NCI-H1694 (cell line): Measurements from ENCODE around the gene NXPE3.

Experiments
- DNase-seq: peaks from one replicate; lab custom pipeline; 2025; lab: John Stamatoyannopoulos, UW

The NXPE3 gene

DNA sequence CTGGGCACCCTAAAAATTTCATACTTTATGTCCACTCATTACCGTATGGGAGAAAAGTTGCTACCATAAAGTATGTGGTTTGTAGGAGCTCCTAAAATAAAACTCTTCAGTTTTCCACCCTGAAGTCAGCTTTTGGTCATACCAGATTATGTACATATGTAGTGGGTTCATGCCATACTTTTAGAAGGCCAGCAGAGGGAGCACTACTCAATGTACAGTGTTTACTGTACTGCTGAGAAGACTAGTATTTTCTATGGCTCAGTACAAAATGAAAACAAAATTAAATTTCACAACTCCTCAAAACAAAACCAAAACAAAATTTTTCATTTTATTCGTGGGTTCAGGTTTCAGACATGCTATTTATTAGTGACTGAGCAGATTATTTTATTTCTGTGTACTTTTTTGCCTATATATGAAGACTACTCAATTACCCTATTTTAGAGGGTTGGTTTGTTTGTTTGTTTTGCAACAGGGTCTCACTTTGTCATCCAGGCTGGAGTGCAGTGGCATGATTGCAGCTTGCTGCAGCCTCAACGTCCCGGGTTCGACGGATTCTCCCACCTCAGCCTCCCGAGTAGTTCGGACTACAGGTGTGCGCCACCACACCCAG lies 24.3 kb downstream of the NXPE3 start:
- DNase-seq = peak; percentile 68

DNA sequence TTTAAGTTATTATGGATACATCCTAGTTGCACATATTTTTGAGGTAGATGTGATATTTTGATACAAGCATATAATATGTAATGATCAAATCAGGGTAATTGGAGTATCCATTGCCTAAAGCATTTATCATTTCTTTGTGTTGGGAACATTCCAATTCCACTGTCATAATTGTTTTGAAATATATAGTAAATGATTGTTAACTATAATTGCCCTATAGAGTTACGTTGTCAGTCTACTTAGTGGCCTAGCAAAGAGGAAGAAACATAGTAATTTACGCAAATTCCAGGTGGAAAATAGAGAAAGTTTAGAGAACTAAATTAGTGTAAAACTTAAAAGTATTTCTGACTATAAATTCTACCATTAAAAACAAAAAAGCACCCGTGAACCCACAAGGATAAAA lies 24.9 kb downstream of the NXPE3 start:
- DNase-seq = no peak

DNA sequence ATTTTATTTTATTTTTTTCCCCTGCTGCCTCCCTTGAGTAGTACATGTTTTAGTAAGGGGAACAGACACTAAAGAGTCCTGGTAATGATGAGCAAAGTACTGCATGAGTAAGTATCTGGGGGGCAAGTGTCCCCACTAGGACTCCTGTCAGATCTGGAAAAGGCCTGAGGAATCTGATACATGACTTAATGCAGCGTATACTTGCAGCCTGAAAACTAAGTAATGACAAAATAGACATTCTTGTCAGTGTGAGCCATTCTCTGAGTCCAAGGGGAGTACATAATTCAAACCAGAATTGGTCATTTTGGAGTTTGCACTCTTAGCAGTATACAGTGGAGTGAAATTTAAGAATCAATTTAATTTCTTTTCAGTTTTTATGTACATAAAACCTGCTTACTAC lies 27.5 kb downstream of the NXPE3 start:
- DNase-seq = no peak

DNA sequence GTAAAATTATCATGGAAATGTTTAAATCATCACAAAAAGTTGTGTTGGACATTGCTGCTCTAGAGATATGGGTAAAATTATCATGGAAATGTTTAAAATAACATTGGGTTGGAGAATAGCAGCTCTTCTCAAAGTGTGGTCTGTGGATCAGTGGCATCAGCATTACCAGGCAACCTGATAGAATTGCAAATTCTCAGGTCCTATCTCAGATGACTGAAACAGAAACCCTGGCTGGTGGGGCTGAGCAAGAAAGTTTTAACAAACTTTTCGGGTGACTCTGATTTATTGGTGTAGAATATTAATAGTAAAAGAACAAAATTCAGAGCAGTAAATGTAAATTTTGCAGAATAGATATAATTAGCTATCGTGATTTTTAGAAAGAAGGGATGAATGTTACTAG lies 28.9 kb downstream of the NXPE3 start:
- DNase-seq = no peak

DNA sequence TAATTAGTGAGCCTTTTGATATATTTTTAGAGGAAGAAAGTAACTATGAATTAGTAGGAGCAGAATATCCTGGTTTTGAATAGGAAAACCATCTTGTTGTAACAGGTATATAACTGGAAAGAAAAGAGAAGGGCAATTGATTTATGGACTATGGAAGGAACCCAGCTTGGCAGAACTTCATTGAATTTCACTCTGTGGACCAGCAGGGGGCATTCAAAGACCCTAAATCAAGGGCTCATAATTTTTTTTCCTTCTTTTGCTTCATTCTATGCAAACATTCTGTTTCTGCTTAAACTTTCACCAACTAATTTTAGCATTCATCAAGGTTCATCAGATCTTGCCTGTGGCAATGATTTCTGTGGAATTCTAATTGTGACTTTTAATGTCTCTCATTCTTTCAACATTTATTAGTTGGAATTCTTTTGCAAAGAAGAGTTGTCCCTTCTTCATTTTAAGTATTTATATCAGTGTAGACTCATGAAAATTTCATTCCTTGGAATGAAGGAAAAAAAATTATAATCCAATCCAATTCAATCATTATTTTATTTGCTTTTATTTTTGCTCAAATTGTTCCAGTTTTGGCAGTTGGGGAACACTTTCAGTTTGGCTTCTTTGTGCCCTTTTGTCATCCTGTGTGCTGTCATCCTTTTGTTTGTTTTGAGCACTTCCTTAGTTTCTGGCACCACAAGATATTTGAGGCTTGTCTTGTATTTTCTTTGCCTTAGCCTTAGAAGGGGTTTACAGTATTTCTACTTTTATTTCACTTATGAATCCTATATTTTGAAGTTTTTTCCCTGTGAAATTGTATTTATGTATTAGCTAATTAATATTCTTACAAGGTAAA lies 30.4 kb downstream of the NXPE3 start:
- DNase-seq = peak; percentile 10

DNA sequence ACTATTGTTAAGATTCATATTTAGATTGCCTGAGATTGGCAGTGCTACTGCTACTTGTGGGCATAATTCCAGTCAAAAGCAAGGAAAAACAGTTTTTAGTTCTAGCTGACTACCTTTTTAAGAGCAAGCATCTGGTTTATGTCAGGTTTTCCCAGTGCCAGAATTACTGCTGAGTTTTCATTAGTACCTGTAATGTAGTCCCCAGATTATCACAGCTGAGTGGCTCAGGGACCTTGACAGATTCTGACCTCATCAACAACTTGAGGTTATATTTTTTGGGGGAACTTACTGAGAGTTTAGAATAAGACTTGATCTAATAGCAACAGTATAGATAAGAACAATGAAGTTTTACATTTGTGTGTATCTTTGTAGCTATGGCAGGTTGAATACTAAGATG lies 31.0 kb downstream of the NXPE3 start:
- DNase-seq = no peak

DNA sequence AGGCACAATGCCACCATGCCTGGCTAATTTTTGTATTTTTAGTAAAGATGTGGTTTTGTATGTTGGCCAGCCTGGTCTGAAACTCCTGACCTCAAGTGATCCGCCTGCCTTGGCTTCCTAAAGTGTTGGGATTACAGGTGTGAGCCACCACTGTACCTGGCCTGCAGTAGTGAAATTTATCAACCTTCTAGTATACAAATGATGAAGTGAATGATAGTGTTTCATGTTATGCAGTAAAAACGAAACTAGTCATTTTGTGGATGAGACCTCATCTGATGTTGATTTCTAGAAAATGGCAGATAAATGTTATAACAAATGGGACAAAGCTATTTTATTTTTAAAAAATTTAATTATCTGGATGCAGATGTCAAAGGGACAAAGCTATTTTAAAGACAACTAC lies 32.9 kb downstream of the NXPE3 start:
- DNase-seq = no peak

DNA sequence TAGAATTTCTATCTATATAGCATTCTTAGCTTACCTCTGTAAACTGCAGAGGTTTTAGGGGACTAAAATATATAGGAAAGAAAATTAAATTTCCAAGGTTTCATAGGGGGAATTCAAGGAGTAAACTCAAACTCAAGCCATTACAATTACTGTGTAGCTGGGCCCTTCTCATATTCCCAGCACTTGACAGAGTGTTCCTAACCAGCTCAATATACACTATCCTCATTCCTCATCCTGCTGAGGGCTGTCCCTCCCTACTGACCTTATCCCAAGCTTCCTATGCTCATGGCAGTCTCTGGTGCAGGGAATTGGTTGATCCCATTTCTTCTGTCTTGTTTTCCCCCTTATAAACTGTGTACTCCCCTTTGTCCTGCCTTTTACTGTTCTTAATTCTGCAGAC lies 33.9 kb downstream of the NXPE3 start:
- no peak for DNase-seq

DNA sequence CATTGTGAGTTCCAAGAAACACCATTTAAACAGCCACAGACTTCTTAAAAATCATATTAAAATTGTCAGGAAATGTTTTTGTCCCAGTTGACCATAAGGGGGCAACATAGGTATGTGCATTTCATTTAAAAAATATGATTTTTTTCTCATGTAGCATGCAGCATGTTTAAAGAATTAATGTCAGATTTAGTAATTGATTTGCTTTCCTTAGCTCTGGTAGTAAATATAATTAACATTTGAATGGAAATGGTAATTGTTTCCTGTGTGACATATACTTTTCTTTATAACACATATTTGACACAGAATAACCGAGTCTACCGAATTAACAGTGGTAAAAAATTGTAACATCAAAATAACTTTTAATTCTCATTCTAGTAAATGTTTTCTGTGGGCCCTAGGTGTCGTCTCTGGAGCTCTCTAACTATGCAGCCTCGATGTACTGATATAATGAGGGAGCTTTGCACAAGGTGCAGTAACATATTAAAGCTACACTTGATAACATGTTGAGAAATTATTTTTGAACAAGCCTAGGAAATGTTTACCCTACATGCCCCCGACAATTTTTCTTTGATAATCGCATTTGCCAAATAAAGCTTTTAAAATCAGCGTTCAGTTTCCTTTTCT lies 34.9 kb downstream of the NXPE3 start:
- peak; percentile 5 for DNase-seq

DNA sequence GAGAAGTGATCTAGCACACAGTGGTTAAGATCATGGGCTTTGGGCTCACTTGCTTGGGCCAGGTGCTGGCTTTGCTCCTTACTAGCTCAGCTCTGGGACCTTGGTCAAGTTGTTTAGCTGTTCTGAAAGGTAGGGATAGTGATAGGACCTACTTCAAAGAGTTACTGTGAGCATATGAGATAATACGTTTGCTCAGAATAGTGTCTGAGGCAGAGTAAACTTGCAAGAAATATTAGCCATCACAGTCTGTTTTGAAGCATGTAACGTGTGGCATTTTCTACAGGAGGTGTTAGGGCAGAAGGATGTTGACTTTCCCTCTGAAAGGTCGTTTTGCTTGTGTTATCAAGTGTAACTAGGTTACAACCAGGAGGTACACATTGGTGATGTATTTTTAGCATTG lies 35.8 kb downstream of the NXPE3 start:
- DNase-seq = no peak

DNA sequence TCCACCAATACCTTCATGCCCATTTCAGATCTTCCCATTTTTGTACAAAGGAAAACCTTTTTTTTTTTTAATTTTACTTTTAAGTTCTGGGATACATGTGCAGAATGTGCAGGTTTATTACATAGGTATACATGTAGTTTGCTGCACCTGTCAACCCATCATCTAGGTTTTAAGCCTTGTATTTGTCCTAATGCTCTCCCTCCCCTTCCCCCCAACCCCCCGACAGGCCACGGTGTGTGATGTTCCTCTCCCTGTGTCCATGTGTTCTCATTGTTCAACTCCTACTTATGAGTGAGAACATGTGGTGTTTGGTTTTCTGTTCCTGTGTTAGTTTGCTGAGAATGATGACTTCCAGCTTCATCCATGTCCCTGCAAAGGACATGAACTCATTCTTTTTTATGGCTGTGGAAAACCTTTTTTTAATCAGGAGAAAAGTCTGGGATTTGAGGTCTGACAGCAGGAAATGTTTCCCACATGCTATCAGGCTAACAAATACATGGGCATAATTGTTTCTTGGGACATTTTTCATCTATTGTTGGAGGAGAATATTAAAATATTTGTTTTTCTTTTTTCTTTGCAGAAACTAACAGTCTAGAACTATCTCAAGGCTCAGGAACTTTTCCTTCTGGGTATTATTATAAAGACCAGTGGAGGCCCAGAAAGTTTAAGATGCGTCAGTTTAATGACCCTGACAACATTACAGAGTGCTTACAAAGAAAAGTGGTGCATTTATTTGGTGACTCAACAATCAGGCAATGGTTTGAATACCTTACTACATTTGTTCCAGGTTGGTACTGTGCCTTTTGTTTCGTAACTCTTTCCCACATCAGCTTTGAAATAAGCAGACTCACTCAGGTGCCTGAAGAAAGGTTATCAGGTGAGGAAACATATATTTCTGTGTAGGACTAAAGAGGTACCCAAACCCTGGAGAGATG lies 37.5 kb downstream of the NXPE3 start:
- DNase-seq = no peak

DNA sequence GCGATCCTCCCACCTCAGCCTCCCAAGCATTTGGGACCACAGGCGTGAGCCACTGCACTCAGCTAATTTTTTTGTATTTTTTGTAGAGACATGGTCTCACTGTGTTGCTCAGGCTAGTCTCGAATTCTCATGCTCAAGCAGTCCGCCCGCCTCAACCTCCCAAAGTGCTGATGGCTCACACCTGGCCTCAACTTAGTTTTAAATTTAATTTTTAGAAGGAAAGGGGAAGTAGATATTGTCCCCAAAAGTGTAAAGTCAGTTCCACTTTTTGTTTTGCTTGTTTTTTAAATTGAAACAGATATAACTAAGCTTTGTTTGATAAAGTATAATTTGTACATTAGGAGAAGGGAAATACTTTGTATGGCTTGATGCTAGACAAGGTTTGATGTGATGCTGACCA lies 39.0 kb downstream of the NXPE3 start:
- no peak for DNase-seq

DNA sequence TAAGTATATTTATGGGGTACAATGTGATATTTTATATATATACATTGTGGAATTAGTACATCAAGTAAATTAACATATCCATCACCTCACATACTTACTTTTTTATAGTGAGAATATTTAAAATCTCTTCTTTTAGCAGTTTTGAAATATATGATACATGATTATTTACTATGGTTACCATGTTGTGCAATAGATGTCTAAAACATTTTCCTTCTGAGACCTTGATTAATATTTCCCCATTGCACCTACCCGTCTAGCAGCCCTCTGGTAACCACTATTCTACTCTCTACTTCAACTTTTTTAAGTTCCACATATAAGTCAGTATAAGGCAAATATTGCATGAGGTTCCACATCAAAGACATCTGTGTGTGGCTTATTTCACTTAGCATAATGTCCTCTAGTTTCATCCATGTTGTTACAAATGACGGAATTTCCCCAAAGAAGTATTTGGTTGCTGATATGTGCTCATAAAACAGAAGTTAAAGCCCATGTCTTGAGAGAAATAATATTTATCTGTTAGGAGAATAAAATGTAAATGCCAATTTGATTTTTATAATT lies 40.7 kb downstream of the NXPE3 start:
- no peak for DNase-seq

DNA sequence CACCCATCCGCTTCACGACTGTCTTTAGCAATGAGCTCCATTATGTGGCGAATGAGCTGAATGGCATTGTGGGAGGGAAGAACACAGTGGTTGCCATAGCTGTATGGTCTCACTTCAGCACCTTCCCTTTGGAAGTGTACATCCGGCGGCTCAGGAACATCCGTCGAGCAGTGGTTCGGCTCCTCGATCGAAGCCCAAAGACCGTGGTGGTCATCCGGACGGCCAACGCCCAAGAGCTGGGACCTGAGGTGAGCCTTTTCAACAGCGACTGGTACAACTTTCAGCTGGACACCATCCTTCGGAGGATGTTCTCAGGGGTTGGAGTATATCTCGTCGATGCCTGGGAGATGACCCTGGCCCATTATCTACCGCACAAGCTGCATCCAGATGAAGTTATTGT lies 42.5 kb downstream of the NXPE3 start:
- DNase-seq = no peak

DNA sequence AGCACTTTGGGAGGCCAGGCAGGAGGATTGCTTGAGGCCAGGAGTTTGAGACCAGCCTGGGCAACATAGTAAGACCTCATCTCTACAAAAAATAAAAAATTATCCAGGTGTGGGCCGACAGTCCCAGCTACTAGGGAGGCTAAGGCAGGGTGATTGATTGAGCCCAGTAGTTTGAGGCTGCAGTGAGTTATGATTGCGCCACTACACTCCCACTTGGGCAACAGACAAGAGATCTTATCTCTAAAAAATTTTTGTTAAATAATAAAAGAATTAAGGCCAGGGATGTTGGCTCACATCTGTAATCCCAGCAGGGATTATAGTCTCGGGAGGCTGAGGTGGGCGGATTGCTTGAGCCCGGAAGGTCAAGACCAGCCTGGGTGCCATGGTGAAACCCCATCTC lies 44.5 kb downstream of the NXPE3 start:
- DNase-seq = no peak

DNA sequence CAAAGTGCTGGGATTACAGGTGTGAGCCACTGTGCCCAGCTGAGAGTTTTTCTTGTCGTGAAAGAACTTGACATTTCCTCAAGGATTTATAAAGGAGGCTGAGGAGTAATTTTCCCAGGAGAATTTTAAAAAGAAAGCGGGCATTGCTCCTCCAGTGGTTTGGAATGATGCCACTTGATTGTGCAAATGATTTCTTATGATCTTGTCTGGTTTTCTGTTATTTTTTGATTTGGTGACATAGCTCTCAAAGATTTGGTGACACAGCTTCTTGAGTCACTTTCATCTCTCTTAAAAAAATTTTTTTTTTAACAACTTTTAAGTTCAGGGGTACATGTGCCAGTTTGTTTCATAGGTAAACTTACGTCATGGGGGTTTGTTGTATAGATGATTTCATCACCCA lies 45.7 kb downstream of the NXPE3 start:
- DNase-seq = no peak

DNA sequence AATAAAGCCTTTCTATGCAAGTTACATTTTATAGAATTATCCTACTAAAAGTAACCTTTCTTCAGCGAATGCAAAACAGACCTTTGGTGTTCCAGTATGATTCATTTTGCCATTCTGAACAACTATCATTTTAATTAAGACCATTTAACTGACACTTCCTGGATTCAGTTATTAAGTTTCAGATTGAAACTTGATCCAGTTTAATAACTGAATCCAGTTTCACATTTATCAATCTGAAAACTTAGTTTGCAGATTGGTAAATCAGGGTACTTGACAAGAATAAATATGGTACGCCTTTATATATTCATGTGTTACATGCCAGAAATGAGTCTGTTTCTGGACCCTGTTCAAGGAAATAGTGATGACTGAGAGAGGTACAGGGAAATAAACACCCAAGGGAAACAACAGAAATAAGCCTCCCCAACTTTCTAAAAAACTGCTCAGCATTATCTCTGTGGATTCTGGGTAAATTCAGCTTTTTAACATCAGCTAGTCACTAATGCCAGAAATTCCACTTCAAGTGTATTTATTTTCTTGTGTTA lies 47.0 kb downstream of the NXPE3 start:
- DNase-seq = no peak

DNA sequence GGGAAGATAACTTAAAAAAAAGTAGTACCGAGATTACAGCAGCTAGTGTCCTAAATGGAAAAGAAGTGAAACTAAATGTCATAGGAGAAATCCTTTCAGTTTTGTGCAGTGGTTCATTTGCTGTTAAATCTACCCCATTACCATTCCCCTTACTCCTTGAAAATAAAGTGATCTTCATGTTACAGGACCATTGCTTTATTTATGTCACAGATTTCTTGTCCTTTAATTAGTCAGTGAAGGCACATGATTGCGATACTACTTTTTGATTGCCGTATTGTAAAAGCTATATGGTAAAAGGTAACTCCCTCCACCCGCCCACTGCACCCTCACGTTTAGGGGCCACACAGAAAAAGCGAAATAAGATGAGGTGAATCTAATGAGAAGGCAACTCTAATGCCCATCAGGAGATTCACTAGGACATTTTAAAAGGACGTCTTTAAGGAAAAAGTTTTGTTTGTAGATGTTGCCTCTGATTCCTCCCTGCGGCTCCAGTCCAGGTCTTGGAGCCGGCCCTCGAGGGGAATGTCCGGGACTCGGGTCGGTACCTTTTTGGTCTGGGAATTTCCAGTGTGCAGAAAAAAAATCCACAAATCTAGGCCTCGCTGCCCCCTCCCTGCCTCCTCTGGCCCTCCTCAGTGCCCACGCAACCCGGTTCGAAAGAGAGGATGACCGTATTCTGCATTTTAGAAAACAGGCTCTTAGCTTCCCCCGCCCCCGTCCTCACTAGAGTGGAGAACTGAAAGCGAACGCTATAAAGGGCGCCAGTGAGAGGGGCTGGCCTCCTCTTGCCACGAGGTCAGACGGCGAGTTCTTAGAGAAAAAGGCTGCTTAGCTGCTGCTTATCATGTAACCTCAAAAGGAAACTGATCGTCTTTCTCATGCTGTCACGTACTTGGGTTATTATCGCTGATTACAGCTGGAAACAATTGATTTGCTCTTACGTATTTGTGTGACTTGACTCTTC lies 48.5 kb downstream of the NXPE3 start:
- DNase-seq = no peak

DNA sequence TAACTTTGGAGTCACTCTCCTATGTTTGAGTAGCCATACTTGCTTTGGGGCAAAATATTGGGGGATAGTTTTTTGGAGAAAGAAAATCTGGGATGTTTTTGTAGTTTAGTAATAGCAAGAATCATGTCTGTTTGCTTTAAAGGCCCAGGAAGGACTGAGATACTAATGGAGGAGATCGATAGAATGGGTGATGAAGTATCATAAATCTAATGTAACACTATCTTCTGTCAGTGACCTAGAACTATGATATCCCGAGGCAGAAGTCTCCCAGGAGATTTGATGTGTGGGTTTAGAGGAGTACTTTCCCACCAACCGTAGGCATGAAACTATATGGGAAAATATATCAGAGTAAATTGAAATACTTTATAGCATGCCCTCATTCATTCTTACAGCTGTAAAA lies 49.3 kb downstream of the NXPE3 start:
- DNase-seq = no peak

DNA sequence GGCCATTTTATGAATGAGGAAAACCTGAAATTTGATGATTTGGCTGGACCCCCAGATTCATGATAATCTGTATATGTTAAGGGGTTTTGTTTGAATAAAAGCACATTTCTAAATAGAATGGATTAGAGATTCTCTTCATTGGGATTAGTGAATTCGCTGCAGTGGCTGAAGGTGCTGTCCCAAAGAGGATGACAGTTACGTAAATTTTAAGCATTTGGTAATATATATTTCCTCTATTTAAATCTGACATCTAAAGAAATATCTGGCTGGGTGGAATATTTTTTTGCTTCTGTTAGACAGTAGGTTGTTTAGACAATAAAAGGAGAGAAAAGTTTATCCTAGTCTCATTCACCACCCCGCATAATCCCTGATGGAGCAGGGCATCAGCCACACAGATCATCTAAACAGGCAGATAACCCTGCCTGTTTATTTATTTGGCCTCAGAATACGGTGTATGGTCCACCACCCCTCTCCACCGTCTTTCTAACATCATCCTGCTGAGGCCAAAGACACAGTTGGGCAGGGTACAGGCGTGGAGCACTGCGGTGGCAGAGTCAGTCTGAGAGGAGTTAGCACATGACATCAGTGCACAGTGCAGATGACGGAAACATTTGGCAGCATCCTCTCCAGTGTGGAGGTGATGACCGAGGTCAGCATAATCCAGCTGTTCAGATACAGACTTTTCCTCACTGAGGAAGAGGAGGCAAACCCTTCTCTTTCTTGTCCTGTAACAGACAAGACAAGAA lies 49.9 kb downstream of the NXPE3 start:
- DNase-seq = no peak
